Measurements from ENCODE around the gene TRIO. TPM values are rescaled to one million over a fixed set of nuclear protein-coding genes. Genes with fewer than 3 reads are reported as not detected.
"Not testable (repeated sequence)": the region's sequence is repeated elsewhere in the genome, so short reads cannot be mapped to it uniquely, and the experiment has no call there.

The TRIO gene
- total RNA-seq, 1 donor from 2014 or later: 381 TPM

GRCh38 chr5:14510880-14511279, 367.7 kb downstream of the TRIO start:
- DNase-seq: no peak

- DNase-seq: no peak
Observed at GRCh38 chr5:14512574-14512973, 369.4 kb downstream of the TRIO start.

GRCh38 chr5:14513266-14513665, 370.1 kb downstream of the TRIO start:
- DNase-seq: no peak

GRCh38 chr5:14516901-14517300, 373.8 kb downstream of the TRIO start:
- no peak for DNase-seq

- DNase-seq: no peak
Observed at GRCh38 chr5:14518638-14519037, 375.5 kb downstream of the TRIO start.

GRCh38 chr5:14521748-14522147, 378.6 kb downstream of the TRIO start:
- DNase-seq: no peak

- no peak for DNase-seq
Observed at GRCh38 chr5:14522721-14523120, 379.6 kb downstream of the TRIO start.

- no peak for DNase-seq
Observed at GRCh38 chr5:14523243-14524034, 380.3 kb downstream of the TRIO start.

- no peak for DNase-seq
Observed at GRCh38 chr5:14525397-14525796, 382.3 kb downstream of the TRIO start.

- DNase-seq: no peak
Observed at GRCh38 chr5:14526493-14526892, 383.4 kb downstream of the TRIO start.

- DNase-seq: no peak
Observed at GRCh38 chr5:14528115-14528514, 385.0 kb downstream of the TRIO start.

- no peak for DNase-seq
Observed at GRCh38 chr5:14528926-14529325, 385.8 kb downstream of the TRIO start.

- no peak for DNase-seq
Observed at GRCh38 chr5:14531668-14532067, 388.5 kb downstream of the TRIO start.

- DNase-seq: no peak
Observed at GRCh38 chr5:14532180-14532579, 389.0 kb downstream of the TRIO start.

GRCh38 chr5:14534773-14535172, 391.6 kb downstream of the TRIO start:
- no peak for DNase-seq

GRCh38 chr5:14545308-14545707, 402.2 kb downstream of the TRIO start:
- DNase-seq: no peak

GRCh38 chr5:14545862-14546261, 402.7 kb downstream of the TRIO start:
- no peak for DNase-seq

GRCh38 chr5:14547666-14548065, 404.5 kb downstream of the TRIO start:
- no peak for DNase-seq

GRCh38 chr5:14551211-14551610, 408.1 kb downstream of the TRIO start:
- no peak for DNase-seq

GRCh38 chr5:14552017-14552416, 408.9 kb downstream of the TRIO start:
- no peak for DNase-seq

GRCh38 chr5:14554288-14554687, 411.1 kb downstream of the TRIO start:
- not testable (repeated sequence) for DNase-seq

- DNase-seq: no peak
Observed at GRCh38 chr5:14556015-14556414, 412.9 kb downstream of the TRIO start.

GRCh38 chr5:14557203-14557770, 414.1 kb downstream of the TRIO start:
- DNase-seq: no peak

GRCh38 chr5:14557791-14558415, 414.8 kb downstream of the TRIO start:
- no peak for DNase-seq

Data from occipital lobe (tissue), 2 donors.